Natural killer cell (primary cell): ENCODE results near the gene ATP6V0E2. TPM values are rescaled to one million over a fixed set of nuclear protein-coding genes. Genes with fewer than 3 reads are reported as not detected.
A peak's percentile ranks its signal among the peaks of the same experiment; 100 is the strongest.

ENCODE experiments used
- ATAC-seq, 3 donors: fragments of 150-1000 bp in 2 of 3; fragments of 200-7000 bp in 1 of 3; cut with Tn5 transposase; 1 replicate in 1 of 3; 2 replicates in 2 of 3; pipeline ENCODE4 v1.10.0; 2021; ENCODE audit warnings: mild to moderate bottlenecking in 2 of 3, moderate library complexity in 2 of 3
- DNase-seq, 2 donors: peaks; one replicate each; pipeline versions ENCODE4 v3.0.0 to v3.0.0-alpha.2; 2013 to 2021; ENCODE audit warnings: mixed read lengths in 1 of 2
- H3K27ac ChIP-seq: one replicate; pipeline ENCODE4 v1.5.1; 2013; ENCODE audit warnings: mild to moderate bottlenecking, low read length
- H3K27me3 ChIP-seq: one replicate; pipeline ENCODE4 v1.6.1; 2013; ENCODE audit warnings: low read length; ENCODE audit not compliant: control insufficient read depth, insufficient read depth
- H3K36me3 ChIP-seq: one replicate; pipeline ENCODE4 v1.6.1; 2013; ENCODE audit warnings: low read length; ENCODE audit not compliant: control insufficient read depth, insufficient read depth
- H3K4me1 ChIP-seq: one replicate; pipeline ENCODE4 v1.6.1; 2013; ENCODE audit warnings: low read length; ENCODE audit not compliant: control insufficient read depth, insufficient read depth
- H3K4me3 ChIP-seq: one replicate; pipeline ENCODE4 v1.5.1; 2013; ENCODE audit warnings: low read length
- H3K9me3 ChIP-seq: one replicate; pipeline ENCODE4 v1.6.1; 2013; ENCODE audit warnings: low read length; ENCODE audit not compliant: control insufficient read depth, insufficient read depth
- H3K27ac Mint-ChIP-seq, 2 donors: one replicate each; pipeline ENCODE4 v1.8.0; 2022; ENCODE audit warnings: mild to moderate bottlenecking in 2 of 2, mixed read lengths in 2 of 2, moderate library complexity in 1 of 2
- H3K27me3 Mint-ChIP-seq, 2 donors: one replicate each; pipeline ENCODE4 v1.8.0; 2022; ENCODE audit warnings: low read depth in 2 of 2, mixed read lengths in 2 of 2
- H3K36me3 Mint-ChIP-seq: one replicate; pipeline ENCODE4 v1.8.0; 2022; ENCODE audit warnings: mixed read lengths
- H3K4me1 Mint-ChIP-seq, 2 donors: one replicate each; pipeline ENCODE4 v1.8.0; 2022; ENCODE audit warnings: mixed read lengths in 2 of 2
- H3K4me3 Mint-ChIP-seq: one replicate; pipeline ENCODE4 v1.8.0; 2022; ENCODE audit warnings: mild to moderate bottlenecking, moderate library complexity, mixed read lengths
- H3K9me3 Mint-ChIP-seq, 2 donors: one replicate each; pipeline ENCODE4 v1.8.0; 2022; ENCODE audit warnings: mixed read lengths in 2 of 2
- CTCF ChIP-seq: fragments of 200-600 bp; IDR thresholded peaks from one replicate; pipeline ENCODE4 v1.8.0; 2022; ENCODE audit warnings: antibody characterized with exemption
- WGBS: methylation state at CpG from one replicate; pipeline ENCODE4 v1.1.7; 2013; ENCODE audit warnings: missing lambda C conversion rate; ENCODE audit not compliant: insufficient coverage; 5-methylcytosine and 5-hydroxymethylcytosine counted together
- intact Hi-C: fragments of 100-400 bp; cut with micrococcal nuclease; formaldehyde crosslinking; loops from one replicate; pipeline ENCODE4 v1.14.2; 2022
- total RNA-seq, 4 donors: library from RNA; stranded (reverse); fragments of 120-200 nt in 1 of 4; gene quantifications; one replicate each; pipeline versions ENCODE4 v1.2.3 to v1.2.4, GENCODE V29; 2013 to 2022

ATP6V0E2 gene
- total RNA-seq, 3 donors from 2014 or later (not counting 1 experiment from before 2014, with no cell fraction given): 23.2 to 39.4 (median 34.9) TPM

- no peaks in the 10 kb centered on the region for H3K36me3 ChIP-seq
- intact Hi-C loops: loop anchor here (5.0 kb wide), 1 partner anchor 36 kb away; the partner anchor contains the start of gene ATP6V0E2
- ATAC-seq: no peak
- WGBS: 93% methylated on average over 1 of the region's 1 CpG
- H3K27me3 Mint-ChIP-seq: peaks cover 6 to 19% of the 10 kb centered on the region in 2 donors
- H3K27me3 ChIP-seq: no peaks in the 10 kb centered on the region
- H3K4me3 ChIP-seq: no peak overlapping the region
- H3K27ac Mint-ChIP-seq: no peak overlapping the region
- peaks cover 18% of the 10 kb centered on the region for H3K4me1 ChIP-seq
- H3K36me3 Mint-ChIP-seq: no peaks in the 10 kb centered on the region
- no peak for TF ChIP-seq CTCF
- no peak overlapping the region for H3K27ac ChIP-seq
- no peaks in the 10 kb centered on the region for H3K9me3 Mint-ChIP-seq
- H3K9me3 ChIP-seq: no peaks in the 10 kb centered on the region
- H3K4me3 Mint-ChIP-seq: no peak overlapping the region
- no peak for DNase-seq
- H3K4me1 Mint-ChIP-seq: peaks cover 20 to 22% of the 10 kb centered on the region in 2 donors
Observed at GRCh38 chr7:149836434-149836833, 37.3 kb upstream of the ATP6V0E2 start.

- intact Hi-C loops: loop anchor here (5.0 kb wide), 1 partner anchor 35 kb away; the partner anchor contains the start of gene ATP6V0E2
- no peaks in the 10 kb centered on the region for H3K36me3 Mint-ChIP-seq
- H3K9me3 ChIP-seq: no peaks in the 10 kb centered on the region
- H3K4me1 ChIP-seq: peaks cover 18% of the 10 kb centered on the region
- DNase-seq: no peak
- 43% methylated on average over 16 of the region's 17 CpGs for WGBS
- no peaks in the 10 kb centered on the region for H3K9me3 Mint-ChIP-seq
- TF ChIP-seq CTCF: no peak
- no peaks in the 10 kb centered on the region for H3K27me3 ChIP-seq
- peak overlapping the region; percentile 76 to 84 for H3K27ac Mint-ChIP-seq
- H3K27me3 Mint-ChIP-seq: peaks cover 0 to 15% of the 10 kb centered on the region in 2 donors
- no peak overlapping the region for H3K27ac ChIP-seq
- peak overlapping the region; percentile 86 for H3K4me3 Mint-ChIP-seq
- H3K4me3 ChIP-seq: no peak overlapping the region
- H3K4me1 Mint-ChIP-seq: peaks cover 20 to 22% of the 10 kb centered on the region in 2 donors
- H3K36me3 ChIP-seq: no peaks in the 10 kb centered on the region
- no peak for ATAC-seq
Observed at GRCh38 chr7:149837564-149838223, 36.1 kb upstream of the ATP6V0E2 start.

- no peak for TF ChIP-seq CTCF
- Mint-ChIP-seq H3K27ac (peak within 1 kb of the TSS; percentile 76 to 84), H3K4me1 (peaks cover 20 to 22% of the 10 kb centered on the region in 2 donors), H3K36me3 (no peaks in the 10 kb centered on the region), H3K4me3 (peak within 1 kb of the TSS; percentile 86), H3K27me3 (peaks cover 0 to 11% of the 10 kb centered on the region in 2 donors), H3K9me3 (no peaks in the 10 kb centered on the region)
- Histone ChIP-seq H3K36me3 (no peaks in the 10 kb centered on the region), H3K27me3 (no peaks in the 10 kb centered on the region), H3K4me1 (peaks cover 18% of the 10 kb centered on the region), H3K27ac (peak within 1 kb of the TSS; percentile 54), H3K4me3 (peak within 1 kb of the TSS; percentile 72), H3K9me3 (no peaks in the 10 kb centered on the region)
- under 1% methylated on average over 86 of the region's 86 CpGs for WGBS
- intact Hi-C loops: loop anchor here (5.0 kb wide), 1 partner anchor 34 kb away; the partner anchor contains the start of gene ATP6V0E2
- peak; percentile 90 to 98 for DNase-seq
- peak; percentile 96 to 100 (median 97) for ATAC-seq
Observed at GRCh38 chr7:149838224-149838991, 35.4 kb upstream of the ATP6V0E2 start, which contains the start of gene ZNF862. ZNF862 (plus strand) TSS chr7:149838375; CDS start chr7:149838612, 237 bp downstream.
